HG03135 (cell line): ENCODE results near the gene BRF1.
"Not testable (repeated sequence)": the region's sequence is repeated elsewhere in the genome, so short reads cannot be mapped to it uniquely, and the experiment has no call there.

Experiments
- ATAC-seq: cut with Tn5 transposase; IDR thresholded peaks from one replicate; pipeline ENCODE4 v1.9.1; 2021; ENCODE audit warnings: mild to moderate bottlenecking, moderate library complexity; ENCODE audit not compliant: unreplicated experiment

The BRF1 gene

DNA sequence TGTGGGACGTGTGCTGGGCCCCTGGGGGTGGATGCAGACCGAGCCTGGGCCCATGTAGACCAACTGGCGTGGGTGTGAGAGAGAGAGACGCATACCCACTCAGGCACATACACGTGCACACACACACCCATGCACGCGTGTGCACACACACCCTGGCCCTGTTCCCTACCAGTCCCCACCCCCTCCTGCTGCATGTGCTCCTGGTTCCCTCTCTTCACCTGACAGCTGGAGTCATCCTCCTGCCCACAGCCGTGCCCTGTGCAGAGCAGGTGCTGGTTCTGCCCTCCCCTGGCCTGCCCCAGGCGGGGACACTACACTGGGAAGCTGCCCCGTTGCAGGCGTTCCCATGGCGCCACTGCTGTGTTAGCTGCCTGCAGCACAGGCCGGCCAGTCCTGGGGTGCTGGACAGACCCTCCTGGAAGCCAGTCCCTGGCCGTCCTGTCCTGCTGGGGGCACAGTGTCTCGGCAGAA, 32.3 kb upstream of the BRF1 start:
- no peak for ATAC-seq

DNA sequence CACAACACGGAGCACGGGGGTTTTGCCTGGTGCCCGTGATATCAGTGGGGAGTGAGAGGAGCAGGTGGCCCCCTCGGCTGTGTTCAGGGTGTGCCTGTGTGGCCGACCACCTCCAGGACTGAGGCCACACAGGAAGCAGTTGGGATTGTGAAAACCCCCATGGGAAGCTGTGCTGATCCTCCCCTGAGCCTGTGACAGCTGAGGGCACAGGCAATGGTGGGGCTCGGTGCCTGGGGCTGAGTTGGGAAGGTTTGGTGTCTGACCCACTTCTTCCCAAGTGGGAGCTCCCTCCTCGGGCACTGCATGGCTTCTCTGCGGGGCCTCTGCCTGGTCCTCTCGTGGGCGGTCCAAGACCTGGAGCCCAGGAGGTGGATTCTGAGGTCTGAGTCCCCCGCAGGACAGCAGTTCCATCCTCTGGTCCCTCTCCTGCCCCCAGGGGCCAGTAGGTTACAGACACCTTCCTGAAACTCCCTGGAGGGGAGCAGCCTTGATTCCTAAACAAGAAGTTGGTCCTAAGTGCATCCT, 31.6 kb upstream of the BRF1 start:
- no peak for ATAC-seq

DNA sequence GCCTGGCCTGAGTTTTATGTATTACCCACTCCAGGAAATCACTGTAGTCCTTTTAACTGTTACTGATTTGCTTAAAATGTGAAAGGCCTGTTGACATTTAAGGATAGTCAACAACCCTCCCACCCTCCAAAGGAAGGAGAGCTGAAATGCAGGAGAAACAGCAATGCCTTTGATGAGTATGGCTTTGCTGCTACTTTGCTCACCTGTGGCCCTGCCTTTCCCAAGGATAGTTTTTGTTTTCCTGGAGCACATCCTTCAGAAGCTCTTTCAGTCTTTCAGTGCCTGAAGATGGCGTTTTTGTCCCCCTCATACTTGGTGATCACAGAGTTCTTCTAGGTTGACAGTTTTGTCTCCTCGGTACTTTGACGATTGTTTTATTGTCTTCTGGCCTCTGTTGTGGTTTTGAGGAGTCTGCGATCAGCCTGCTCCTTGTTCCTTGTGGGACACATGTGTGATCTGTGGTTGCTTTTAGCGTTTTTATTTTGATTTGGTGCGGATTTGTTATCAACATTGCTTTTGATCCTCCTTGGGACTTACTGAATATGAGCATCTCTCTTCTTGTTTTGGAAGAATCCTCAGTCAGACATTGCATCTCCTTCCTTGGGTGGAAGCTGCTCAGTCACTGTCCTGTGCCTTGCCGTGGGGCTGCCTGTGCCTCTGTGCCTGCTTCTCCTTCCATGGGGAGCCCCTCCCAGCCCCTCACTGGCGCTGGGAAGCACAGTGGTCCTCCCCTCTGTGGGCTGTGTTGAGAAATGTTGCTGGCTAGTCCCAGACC, 31.0 kb upstream of the BRF1 start:
- no peak for ATAC-seq

DNA sequence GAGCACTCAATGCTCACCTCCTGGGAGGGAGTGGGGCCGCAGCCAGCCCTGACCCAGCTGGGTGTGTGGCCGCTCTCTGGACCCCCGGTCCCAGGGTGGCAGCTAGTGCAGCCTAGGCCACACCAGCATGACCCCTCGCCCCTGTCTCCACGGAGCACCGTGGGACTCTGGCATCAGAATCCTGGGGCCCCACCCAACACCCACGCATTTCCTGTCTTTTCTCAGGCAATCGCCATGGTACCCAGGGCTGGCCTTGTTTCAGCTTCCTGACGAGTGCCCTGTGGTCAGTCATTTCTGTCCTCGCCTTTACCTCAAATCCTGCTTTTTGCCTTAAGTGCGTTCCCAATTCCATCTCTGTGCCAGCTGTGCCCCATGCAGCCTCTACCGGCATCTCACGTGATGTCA, 29.7 kb upstream of the BRF1 start:
- ATAC-seq = no peak

- no peak for ATAC-seq
Measured at GRCh38 chr14:105329411-105330150, 28.8 kb upstream of the BRF1 start.

GRCh38 chr14:105328678-105329390, 28.0 kb upstream of the BRF1 start:
- no peak for ATAC-seq

DNA sequence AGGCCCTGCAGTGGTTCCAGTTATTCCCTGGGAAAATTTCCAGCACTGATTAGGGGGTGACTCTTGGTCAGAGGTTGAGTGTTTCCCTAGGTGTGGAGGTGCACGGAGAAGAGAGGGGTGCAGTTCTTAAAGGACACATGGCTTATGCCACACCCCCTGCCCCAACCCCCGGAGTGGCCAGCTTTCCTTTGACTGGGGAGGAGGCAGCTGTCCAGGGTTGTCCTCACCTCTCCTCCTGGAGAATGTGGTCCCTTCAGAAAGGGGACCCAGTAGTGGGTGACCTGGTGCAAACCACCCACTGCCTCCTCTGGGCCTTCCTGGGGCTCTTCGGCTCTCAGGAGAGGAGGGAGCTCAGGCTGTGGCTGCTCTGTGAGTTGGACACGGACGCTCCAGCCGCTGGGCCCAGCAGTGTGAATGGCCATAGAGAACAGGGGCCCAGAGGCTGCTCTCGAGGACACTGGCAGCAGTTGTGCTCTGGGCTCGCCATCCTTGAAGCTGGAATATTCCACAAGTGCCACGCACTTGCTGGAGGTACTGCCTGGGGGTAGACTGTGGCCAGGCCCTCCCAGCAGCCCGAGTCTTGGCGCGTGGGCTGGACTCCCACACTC, 27.4 kb upstream of the BRF1 start:
- no peak for ATAC-seq

DNA sequence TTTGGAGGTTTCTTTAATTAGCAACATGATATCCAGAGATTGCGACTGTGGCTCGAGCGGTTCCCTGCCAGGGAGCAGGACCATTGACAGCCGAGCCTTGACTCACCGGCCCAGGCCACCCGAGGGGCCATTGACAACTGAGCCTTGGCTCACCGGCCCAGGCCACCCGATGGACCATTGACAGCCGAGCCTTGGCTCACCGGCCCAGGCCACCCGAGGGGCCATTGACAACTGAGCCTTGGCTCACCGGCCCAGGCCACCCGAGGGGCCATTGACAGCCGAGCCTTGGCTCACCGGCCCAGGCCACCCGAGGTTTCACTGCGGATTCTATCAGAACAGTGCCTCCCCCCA, 26.9 kb upstream of the BRF1 start:
- ATAC-seq = not testable (repeated sequence)

GRCh38 chr14:105326891-105327694, 26.3 kb upstream of the BRF1 start:
- no peak for ATAC-seq

DNA sequence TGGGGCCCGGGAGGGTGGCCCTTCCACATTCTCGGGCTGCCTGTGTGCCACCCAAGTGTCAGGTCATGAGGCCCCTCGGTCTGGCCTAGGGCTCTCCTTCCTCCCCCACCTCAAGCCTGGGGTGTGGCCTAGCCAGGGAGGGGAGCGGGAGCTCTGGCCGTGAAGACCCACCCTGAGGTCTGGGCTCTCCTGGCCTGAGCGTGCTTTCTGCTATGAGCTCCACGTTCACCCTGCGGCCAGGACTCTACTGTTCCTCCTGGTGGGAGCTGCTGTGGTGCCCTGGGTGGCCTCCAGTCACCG, 25.7 kb upstream of the BRF1 start:
- no peak for ATAC-seq

- no peak for ATAC-seq
Measured at GRCh38 chr14:105325716-105326567, 25.1 kb upstream of the BRF1 start.

- ATAC-seq = no peak
Measured at GRCh38 chr14:105325303-105325702, 24.5 kb upstream of the BRF1 start.

- no peak for ATAC-seq
Measured at GRCh38 chr14:105324871-105325270, 24.1 kb upstream of the BRF1 start.

GRCh38 chr14:105324080-105324778, 23.4 kb upstream of the BRF1 start:
- ATAC-seq = no peak

DNA sequence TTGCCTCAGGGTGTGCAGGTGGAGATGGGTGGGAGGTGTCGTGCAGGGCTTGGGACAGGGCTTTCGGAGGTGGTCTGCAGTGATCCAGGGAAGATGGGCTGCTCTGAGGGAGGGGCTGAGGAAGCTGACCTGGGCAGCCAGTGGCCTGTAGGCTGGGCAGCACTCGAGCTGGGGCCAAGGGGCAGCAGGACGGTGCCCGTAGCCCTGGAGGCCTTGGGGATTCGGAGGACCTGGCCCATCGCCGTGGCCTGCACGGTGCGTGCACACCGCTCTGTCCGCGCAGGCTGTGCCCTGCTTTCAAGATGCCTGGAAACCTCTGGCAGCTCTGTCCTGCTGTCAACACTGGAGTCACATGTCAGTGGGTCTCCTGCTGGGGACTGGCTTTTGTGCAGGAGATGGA, 22.9 kb upstream of the BRF1 start:
- ATAC-seq = no peak

- ATAC-seq = no peak
Measured at GRCh38 chr14:105322791-105323556, 22.2 kb upstream of the BRF1 start.

GRCh38 chr14:105317546-105317945, 16.7 kb upstream of the BRF1 start:
- ATAC-seq = no peak

DNA sequence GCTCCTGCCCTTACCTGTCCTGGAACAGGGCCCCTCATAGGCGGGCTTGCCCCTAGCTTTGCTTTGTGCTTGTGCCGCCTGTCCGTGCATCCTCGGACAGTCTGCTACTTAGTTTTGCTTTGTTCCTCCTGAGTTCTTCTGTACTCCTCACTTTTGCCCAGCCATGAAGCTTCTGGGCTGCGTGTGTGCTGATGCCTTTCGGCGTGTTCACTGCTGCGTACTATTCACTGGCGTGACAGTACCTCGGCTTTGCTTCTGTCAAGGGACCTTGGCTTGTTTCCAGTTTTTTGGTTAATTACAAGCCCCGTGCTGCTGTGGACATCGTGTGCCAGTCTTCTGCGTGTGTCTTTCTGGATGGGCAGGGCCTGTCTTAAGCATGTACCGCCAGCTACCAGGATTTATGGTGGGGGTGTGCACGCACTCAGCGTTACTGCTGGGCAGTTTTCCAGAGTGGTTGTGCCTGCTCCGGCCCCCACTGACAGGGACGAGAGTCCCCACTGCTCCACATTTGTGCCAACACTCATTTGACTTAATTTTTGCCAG, 16.2 kb upstream of the BRF1 start:
- no peak for ATAC-seq
